HG03457 (cell line): ENCODE data around the gene SNRPA1.

ENCODE experiments used
- ATAC-seq: cut with Tn5 transposase; IDR thresholded peaks from one replicate; pipeline ENCODE4 v1.9.1; 2021; ENCODE audit warnings: moderate number of reproducible peaks; ENCODE audit not compliant: unreplicated experiment

The SNRPA1 gene

GRCh38 chr15:101244036-101244781 is 50.8 kb downstream of the SNRPA1 start:
- ATAC-seq, result no peak

GRCh38 chr15:101243420-101243819 is 51.6 kb downstream of the SNRPA1 start:
- no peak for ATAC-seq

GRCh38 chr15:101242999-101243336 is 52.1 kb downstream of the SNRPA1 start:
- no peak for ATAC-seq

DNA sequence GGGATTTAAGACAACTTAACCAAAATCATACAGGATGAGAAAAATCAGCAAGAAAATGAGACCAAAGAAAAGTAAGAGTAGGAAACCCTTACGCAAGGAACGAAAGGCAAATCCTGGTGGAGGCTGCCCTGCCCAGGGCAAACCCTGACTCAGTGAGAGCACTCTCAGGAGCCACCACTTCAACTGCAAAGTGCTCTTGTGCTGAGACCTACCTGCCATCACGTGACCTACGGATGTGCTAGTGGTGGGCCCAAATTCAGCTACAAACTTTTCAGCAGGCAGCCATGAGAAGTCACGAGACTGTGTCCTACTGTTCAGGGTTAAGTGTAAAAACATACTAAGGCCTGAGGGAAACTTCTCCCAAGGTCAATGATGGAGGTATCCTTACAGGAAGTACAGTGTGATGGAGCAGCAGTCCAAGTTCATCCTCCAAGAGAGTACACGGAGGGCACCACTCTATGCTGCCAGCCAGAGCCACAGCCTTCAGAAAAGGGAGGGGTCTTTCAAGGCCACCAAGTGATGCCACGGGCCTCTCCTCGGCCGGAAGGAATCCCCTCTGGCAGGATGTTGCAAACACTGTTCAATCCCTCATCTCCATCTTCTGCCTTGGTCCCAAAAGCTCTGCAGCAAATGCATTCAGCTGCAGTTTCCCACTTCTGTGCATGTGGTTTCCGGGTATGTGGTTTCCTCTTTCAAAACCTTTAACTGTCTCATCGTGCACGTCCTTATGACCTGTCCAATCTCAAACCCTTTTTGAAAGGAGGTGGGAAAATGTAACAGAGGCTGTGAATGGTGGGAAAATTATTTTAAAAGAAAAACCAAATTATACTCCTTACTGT is 52.7 kb downstream of the SNRPA1 start:
- ATAC-seq, result peak; percentile 46

GRCh38 chr15:101240358-101240757 is 54.7 kb downstream of the SNRPA1 start:
- no peak for ATAC-seq

- ATAC-seq, result no peak
Measured at GRCh38 chr15:101239724-101240136, 55.3 kb downstream of the SNRPA1 start.

DNA sequence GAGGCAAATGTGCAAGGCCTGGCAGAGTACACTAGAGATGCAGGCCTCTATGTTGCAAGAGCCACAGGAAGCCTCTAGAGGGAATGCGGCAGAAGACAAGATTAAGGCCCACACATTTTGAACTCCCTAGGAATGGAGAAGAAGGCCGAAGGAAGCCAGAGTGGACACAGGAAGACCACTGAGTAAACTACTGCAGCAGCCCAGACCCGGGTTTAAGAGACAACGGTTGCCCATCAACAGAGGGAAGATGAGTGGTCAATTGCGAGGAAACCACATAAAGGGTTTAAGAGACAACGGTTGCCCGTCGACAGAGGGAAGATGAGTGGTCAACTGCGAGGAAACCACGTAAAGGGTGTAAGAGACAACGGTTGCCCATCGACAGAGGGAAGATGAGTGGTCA is 57.8 kb downstream of the SNRPA1 start:
- ATAC-seq, result no peak

DNA sequence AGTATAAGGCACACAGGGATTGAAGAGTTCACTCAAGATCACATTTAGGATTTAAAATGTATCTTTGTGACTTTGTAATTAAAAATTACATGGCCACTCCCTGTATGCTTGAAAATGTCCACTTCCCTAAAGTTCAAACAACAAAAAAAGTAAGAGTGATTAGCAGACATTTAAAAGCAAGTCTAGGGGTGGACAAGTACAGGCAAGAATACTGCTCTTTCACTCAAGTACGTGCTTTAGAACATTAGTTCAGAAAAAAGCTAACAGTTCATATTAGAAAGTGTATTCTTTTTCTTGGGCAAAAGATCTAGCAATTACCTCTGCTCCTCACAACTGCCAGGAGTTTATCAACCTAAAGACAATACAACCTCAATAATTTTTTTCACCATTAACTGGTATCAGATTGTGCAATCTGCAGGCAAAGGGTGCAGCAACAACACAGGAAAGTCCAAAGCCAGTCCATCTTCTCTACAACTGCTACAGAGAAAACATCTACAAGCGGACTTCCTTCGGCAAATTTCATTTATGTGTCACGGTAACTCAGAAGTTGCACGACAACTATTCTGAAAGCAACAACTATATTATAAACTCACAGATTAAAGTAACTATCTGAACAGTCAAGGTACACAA is 61.3 kb downstream of the SNRPA1 start:
- ATAC-seq, result no peak

DNA sequence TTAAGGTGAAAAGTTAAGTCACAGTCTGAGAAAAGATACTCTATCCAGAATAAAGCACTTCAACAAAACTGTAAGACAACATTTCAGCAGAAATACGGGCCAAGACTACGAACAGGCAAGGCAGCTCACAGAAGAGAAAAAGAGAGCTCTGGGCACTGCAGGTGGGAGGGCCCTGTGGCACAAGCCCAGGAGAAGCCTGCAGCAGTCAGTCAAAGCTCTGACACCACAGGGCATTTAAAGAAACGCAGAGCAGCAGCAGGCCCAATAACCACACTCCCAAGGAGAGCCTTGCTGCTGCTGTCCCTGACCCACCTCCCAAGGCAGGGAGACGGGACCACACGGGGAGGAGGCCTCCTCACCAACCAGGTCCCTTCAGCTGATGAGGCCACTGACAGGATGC is 62.4 kb downstream of the SNRPA1 start:
- ATAC-seq, result no peak
